Measurements from ENCODE around the gene EXOC3L2.
A peak's percentile ranks its signal among the peaks of the same experiment; 100 is the strongest.

Gene EXOC3L2

DNA sequence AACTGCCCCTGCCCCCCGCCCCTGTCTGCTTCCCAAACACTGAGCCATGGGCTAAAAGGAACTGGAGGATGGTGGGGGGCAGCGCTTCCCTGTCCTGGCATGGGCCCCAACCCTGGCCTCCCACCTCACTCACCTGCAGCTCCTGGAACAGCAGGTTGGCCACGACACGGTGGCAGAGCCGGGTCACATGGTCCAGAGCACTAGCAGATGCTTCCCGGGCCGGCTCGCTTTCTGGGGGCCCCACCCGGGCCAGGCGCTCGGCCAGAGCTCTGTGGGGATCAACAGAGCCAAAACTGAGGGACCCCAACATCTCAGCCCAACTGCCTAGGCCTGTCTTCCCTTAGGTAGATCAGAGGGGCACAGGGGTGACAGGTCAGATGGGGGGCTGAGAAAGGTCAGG lies 20.6 kb downstream of the EXOC3L2 start:
- TF ChIP-seq, protein P1, sequence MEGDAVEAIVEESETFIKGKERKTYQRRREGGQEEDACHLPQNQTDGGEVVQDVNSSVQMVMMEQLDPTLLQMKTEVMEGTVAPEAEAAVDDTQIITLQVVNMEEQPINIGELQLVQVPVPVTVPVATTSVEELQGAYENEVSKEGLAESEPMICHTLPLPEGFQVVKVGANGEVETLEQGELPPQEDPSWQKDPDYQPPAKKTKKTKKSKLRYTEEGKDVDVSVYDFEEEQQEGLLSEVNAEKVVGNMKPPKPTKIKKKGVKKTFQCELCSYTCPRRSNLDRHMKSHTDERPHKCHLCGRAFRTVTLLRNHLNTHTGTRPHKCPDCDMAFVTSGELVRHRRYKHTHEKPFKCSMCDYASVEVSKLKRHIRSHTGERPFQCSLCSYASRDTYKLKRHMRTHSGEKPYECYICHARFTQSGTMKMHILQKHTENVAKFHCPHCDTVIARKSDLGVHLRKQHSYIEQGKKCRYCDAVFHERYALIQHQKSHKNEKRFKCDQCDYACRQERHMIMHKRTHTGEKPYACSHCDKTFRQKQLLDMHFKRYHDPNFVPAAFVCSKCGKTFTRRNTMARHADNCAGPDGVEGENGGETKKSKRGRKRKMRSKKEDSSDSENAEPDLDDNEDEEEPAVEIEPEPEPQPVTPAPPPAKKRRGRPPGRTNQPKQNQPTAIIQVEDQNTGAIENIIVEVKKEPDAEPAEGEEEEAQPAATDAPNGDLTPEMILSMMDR (IDR thresholded peaks at IDR 0.05; ENCODE audit: extremely low read depth, insufficient read depth, missing control alignments) = no peak

DNA sequence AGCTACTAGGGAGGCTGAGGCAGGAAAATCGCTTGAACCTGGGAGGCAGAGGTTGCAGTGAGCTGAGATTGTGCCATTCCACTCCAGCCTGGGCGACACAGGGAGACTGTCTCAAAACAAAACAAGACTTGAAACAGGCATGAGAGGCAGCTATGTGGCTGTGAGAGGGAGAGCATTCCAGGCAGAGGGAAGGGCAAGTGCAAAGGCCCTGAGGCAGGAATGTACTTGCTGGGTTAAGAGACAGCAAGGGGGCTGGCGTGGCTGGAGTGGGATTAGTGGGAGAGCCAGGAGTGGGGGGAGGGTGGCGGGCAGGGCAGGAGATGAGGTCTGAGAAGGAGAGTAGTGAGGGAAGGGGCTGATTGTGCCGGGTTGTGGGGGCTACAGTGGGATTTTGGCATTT lies 21.3 kb downstream of the EXOC3L2 start:
- in situ Hi-C loops (cut with MboI; ENCODE audit: low pct_unique_long_range_greater_than_20kb, low sequenced_read_pairs, unreplicated experiment) = no loop called here
- no peak for DNase-seq (ENCODE audit: low spot score)
- TF ChIP-seq, protein P1 (IDR thresholded peaks at IDR 0.05; ENCODE audit: extremely low read depth, insufficient read depth, missing control alignments) = no peak

More for the DNA sequence above, 20.6 kb downstream of the EXOC3L2 start:
- in situ Hi-C loops (cut with MboI; ENCODE audit: low pct_unique_long_range_greater_than_20kb, low sequenced_read_pairs, unreplicated experiment) = no loop called here
- DNase-seq (ENCODE audit: low spot score) = no peak

- TF ChIP-seq, protein P1 (IDR thresholded peaks at IDR 0.05; ENCODE audit: extremely low read depth, insufficient read depth, missing control alignments) = no peak
- DNase-seq (ENCODE audit: low spot score) = no peak
- in situ Hi-C loops (cut with MboI; ENCODE audit: low pct_unique_long_range_greater_than_20kb, low sequenced_read_pairs, unreplicated experiment) = no loop called here
Observed at GRCh38 chr19:45222724-45223123, 22.5 kb downstream of the EXOC3L2 start.

DNA sequence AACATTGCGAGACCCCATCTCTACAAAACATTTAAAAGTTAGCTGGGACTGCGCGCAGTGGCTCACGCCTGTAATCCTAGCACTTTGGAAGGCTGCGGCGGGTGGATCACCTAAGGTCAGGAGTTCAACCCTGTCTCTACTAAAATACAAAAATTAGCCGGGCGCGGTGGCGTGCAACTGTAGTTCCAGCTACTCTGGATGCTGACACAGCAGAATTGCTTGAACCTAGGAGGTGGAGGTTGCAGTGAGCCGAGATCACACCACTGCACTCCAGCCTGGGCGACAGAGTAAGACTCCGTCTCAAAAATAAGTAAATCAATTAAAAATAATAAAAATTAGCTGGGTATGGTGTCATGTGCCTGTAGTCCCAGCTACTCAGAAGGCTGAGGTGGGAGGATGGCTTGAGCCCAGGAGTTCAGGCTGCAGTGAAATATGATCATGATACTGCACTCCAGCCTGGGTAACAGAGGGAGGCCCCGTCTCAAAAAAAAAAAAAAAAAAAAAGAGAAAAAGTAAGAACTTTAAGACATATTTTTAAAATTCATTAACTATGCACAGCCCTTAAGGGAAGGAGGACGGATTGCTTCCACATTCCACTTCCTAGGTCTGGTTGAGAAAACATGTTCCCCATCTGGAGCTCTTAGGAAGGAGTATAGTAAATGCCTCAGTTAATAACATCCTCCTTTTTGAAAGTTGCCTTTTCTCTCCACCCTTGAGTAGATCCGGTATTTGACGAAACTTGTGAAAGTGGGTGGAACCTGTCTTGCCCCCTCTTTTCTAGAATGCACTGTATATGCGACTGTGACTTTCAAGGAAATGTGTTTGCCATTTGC lies 26.1 kb downstream of the EXOC3L2 start:
- in situ Hi-C loops (cut with MboI; ENCODE audit: low pct_unique_long_range_greater_than_20kb, low sequenced_read_pairs, unreplicated experiment) = no loop called here
- peak; percentile 7 for DNase-seq (ENCODE audit: low spot score)
- TF ChIP-seq, protein P1 (IDR thresholded peaks at IDR 0.05; ENCODE audit: extremely low read depth, insufficient read depth, missing control alignments) = no peak

DNA sequence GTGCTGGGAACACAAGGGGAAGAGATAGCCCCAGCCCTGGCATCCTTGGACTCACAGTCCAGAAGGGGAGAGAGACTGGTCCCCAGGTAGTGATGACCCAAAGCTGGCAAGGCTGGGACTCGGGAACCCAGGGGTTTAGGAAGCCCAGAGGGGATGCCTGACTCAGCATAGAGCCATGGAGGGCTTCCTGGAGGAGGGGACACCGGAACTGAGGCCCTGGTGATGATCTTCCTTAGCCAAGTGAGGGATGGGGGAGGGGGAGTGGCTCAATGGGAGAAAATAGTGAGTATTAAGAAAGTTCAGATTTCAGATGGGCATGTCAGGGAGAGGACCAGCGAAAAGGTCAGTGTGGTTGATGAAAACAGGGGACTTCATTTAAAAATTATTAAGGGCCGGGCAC lies 26.8 kb downstream of the EXOC3L2 start:
- peak; percentile 2 for DNase-seq (ENCODE audit: low spot score)
- in situ Hi-C loops (cut with MboI; ENCODE audit: low pct_unique_long_range_greater_than_20kb, low sequenced_read_pairs, unreplicated experiment) = no loop called here
- TF ChIP-seq, protein P1 (IDR thresholded peaks at IDR 0.05; ENCODE audit: extremely low read depth, insufficient read depth, missing control alignments) = no peak

DNA sequence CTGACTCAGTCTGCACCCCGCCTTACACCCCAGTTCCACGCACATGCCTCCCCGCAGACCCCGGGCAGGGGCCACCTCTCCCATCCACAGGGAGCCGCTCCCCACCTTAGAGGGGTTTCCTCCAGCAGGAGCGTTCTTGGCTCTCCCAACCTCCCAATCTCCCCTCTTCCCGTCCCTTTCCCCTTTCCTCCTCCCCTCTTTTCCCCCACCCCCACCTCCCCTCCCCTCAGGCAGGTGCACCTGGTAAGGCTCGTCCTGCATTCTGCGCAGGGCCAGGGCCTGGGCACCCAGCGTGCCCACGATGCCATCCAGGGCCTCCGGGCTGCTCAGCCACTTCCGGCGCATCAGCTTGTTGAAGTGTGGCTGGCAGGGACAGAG lies 27.3 kb downstream of the EXOC3L2 start:
- in situ Hi-C loops (cut with MboI; ENCODE audit: low pct_unique_long_range_greater_than_20kb, low sequenced_read_pairs, unreplicated experiment) = no loop called here
- DNase-seq (ENCODE audit: low spot score) = no peak
- TF ChIP-seq, protein P1 (IDR thresholded peaks at IDR 0.05; ENCODE audit: extremely low read depth, insufficient read depth, missing control alignments) = no peak
